ENCODE results near the gene CYTH3.

- TF ChIP-seq, protein P1, sequence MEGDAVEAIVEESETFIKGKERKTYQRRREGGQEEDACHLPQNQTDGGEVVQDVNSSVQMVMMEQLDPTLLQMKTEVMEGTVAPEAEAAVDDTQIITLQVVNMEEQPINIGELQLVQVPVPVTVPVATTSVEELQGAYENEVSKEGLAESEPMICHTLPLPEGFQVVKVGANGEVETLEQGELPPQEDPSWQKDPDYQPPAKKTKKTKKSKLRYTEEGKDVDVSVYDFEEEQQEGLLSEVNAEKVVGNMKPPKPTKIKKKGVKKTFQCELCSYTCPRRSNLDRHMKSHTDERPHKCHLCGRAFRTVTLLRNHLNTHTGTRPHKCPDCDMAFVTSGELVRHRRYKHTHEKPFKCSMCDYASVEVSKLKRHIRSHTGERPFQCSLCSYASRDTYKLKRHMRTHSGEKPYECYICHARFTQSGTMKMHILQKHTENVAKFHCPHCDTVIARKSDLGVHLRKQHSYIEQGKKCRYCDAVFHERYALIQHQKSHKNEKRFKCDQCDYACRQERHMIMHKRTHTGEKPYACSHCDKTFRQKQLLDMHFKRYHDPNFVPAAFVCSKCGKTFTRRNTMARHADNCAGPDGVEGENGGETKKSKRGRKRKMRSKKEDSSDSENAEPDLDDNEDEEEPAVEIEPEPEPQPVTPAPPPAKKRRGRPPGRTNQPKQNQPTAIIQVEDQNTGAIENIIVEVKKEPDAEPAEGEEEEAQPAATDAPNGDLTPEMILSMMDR (IDR thresholded peaks at IDR 0.05 in 8 of 11, conservative IDR thresholded peaks at IDR 0.05 in 3 of 11): no peak
- TF ChIP-seq POLR2AphosphoS5 (IDR thresholded peaks at IDR 0.05) (no peak), POLR2A (IDR thresholded peaks at IDR 0.05) (no peak)
Observed at GRCh38 chr7:6268023-6268900, 4.2 kb downstream of the CYTH3 start.

Data from spleen (tissue), 7 donors.